GM12878 (cell line): Measurements from ENCODE around the gene MTFMT.

Source experiments
- CBX5 ChIP-seq: sonication (generic); IDR thresholded peaks from 2 replicates; pipeline ENCODE4 v1.6.1; 2016; ENCODE audit warnings: low read depth, moderate library complexity, mild to moderate bottlenecking, inconsistent platforms
- EP300 ChIP-seq, 2 experiments: fragments of 150-350 bp in 1 of 2; IDR thresholded peaks; 2 replicates each; pipeline ENCODE4 v1.6.1; 2011 to 2012; ENCODE audit warnings: low read depth in 2 of 2, low read length in 2 of 2, borderline replicate concordance in 1 of 2, improper control_type of control experiment in 1 of 2, inconsistent platforms in 1 of 2; ENCODE audit not compliant: control insufficient read depth in 1 of 2
- GABPA ChIP-seq: IDR thresholded peaks from 2 replicates; pipeline ENCODE4 v1.6.1; 2014; ENCODE audit warnings: antibody characterized with exemption, low read depth, mild to moderate bottlenecking, inconsistent platforms
- HCFC1 ChIP-seq: fragments of 150-350 bp; IDR thresholded peaks from 2 replicates; pipeline ENCODE4 v1.6.1; 2014; ENCODE audit warnings: low read length
- PKNOX1 ChIP-seq: fragments of 450-650 bp; IDR thresholded peaks from 2 replicates; pipeline ENCODE4 v1.6.1; 2016; ENCODE audit warnings: mild to moderate bottlenecking
- POLR2A ChIP-seq: IDR thresholded peaks from 2 replicates; pipeline ENCODE4 v1.6.1; 2011; ENCODE audit warnings: low read depth, mild to moderate bottlenecking, low read length
- POLR2AphosphoS5 ChIP-seq: IDR thresholded peaks from 2 replicates; pipeline ENCODE4 v1.6.1; 2011; ENCODE audit warnings: mild to moderate bottlenecking, low read length, inconsistent platforms
- SIN3A ChIP-seq: IDR thresholded peaks from 2 replicates; pipeline ENCODE4 v1.6.1; 2012; ENCODE audit warnings: low read depth, low read length, improper control_type of control experiment
- SREBF1 ChIP-seq: IDR thresholded peaks from 2 replicates; pipeline ENCODE4 v1.6.1; 2012; ENCODE audit warnings: mild to moderate bottlenecking, low read length
- TCF7 ChIP-seq: IDR thresholded peaks from 2 replicates; pipeline ENCODE4 v1.6.1; 2014; ENCODE audit warnings: antibody characterized with exemption, borderline replicate concordance
- TF ChIP-seq, protein P1 (sequence below), 3 experiments: IDR thresholded peaks in 2 of 3; conservative IDR thresholded peaks in 1 of 3; 2 replicates each; pipeline ENCODE4 v1.5.1; 2011; ENCODE audit warnings: low read depth in 3 of 3, low read length in 3 of 3, mild to moderate bottlenecking in 3 of 3, control low read depth in 2 of 3, moderate library complexity in 2 of 3, inconsistent platforms in 1 of 3, mixed read lengths in 1 of 3; ENCODE audit not compliant: control insufficient read depth in 2 of 3, insufficient read depth in 1 of 3; ENCODE audit errors: extremely low read depth in 1 of 3
- TF ChIP-seq, protein P2 (sequence below): IDR thresholded peaks from 2 replicates; pipeline ENCODE4 v1.6.1; 2011; ENCODE audit warnings: low read depth, low read length, improper control_type of control experiment, borderline replicate concordance

GRCh38 chr15:65006876-65007275 is 22.6 kb downstream of the MTFMT start:
- TF ChIP-seq PKNOX1, result no peak
- no peak for TF ChIP-seq POLR2A
- TF ChIP-seq, protein P1, sequence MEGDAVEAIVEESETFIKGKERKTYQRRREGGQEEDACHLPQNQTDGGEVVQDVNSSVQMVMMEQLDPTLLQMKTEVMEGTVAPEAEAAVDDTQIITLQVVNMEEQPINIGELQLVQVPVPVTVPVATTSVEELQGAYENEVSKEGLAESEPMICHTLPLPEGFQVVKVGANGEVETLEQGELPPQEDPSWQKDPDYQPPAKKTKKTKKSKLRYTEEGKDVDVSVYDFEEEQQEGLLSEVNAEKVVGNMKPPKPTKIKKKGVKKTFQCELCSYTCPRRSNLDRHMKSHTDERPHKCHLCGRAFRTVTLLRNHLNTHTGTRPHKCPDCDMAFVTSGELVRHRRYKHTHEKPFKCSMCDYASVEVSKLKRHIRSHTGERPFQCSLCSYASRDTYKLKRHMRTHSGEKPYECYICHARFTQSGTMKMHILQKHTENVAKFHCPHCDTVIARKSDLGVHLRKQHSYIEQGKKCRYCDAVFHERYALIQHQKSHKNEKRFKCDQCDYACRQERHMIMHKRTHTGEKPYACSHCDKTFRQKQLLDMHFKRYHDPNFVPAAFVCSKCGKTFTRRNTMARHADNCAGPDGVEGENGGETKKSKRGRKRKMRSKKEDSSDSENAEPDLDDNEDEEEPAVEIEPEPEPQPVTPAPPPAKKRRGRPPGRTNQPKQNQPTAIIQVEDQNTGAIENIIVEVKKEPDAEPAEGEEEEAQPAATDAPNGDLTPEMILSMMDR (IDR thresholded peaks at IDR 0.05 in 2 of 3, conservative IDR thresholded peaks at IDR 0.05 in 1 of 3; ENCODE audit: control insufficient read depth in 2 of 3, extremely low read depth in 1 of 3, insufficient read depth in 1 of 3, low read depth in 3 of 3, low read length in 3 of 3), result no peak
- no peak for TF ChIP-seq POLR2AphosphoS5
- TF ChIP-seq SIN3A, result no peak
- TF ChIP-seq HCFC1, result no peak
- no peak for TF ChIP-seq GABPA
- TF ChIP-seq, protein P2, sequence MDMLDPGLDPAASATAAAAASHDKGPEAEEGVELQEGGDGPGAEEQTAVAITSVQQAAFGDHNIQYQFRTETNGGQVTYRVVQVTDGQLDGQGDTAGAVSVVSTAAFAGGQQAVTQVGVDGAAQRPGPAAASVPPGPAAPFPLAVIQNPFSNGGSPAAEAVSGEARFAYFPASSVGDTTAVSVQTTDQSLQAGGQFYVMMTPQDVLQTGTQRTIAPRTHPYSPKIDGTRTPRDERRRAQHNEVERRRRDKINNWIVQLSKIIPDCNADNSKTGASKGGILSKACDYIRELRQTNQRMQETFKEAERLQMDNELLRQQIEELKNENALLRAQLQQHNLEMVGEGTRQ, result no peak
- TF ChIP-seq TCF7, result no peak
- no peak for TF ChIP-seq SREBF1
- TF ChIP-seq CBX5, result no peak
- no peak for TF ChIP-seq EP300 (IDR thresholded peaks at IDR 0.05; ENCODE audit: borderline replicate concordance in 1 of 2, control insufficient read depth in 1 of 2, low read depth in 2 of 2, low read length in 2 of 2)
